Neutrophil (primary cell): ENCODE data around the gene TBC1D5.

ENCODE experiments used
- H3K27ac ChIP-seq: fragments of 200-600 bp; sonication (generic); 2 replicates; pipeline ENCODE4 v1.5.1; 2016; ENCODE audit warnings: mild to moderate bottlenecking, moderate library complexity
- H3K27me3 ChIP-seq: fragments of 200-600 bp; sonication (generic); 2 replicates; pipeline ENCODE4 v1.6.0; 2016; ENCODE audit warnings: mild to moderate bottlenecking
- H3K36me3 ChIP-seq: fragments of 200-600 bp; sonication (generic); 2 replicates; pipeline ENCODE4 v1.5.1; 2017
- H3K4me1 ChIP-seq, 2 experiments: fragments of 200-600 bp in 1 of 2; sonication (generic) in 1 of 2; 1 replicate in 1 of 2; 2 replicates in 1 of 2; pipeline versions ENCODE4 v1.5.1 to v1.6.1; 2013 to 2016; ENCODE audit warnings: low read depth in 1 of 2, low read length in 1 of 2, mild to moderate bottlenecking in 1 of 2, moderate library complexity in 1 of 2; ENCODE audit not compliant: control insufficient read depth in 1 of 2, insufficient read depth in 1 of 2
- H3K4me3 ChIP-seq, 2 experiments: fragments of 200-600 bp in 1 of 2; sonication (generic) in 1 of 2; 1 replicate in 1 of 2; 2 replicates in 1 of 2; pipeline ENCODE4 v1.5.1; 2013 to 2016; ENCODE audit warnings: low read depth in 1 of 2, low read length in 1 of 2, mild to moderate bottlenecking in 1 of 2, moderate library complexity in 1 of 2
- H3K9me3 ChIP-seq: fragments of 200-600 bp; sonication (generic); 2 replicates; pipeline ENCODE4 v1.5.1; 2016
- TF ChIP-seq, protein P1 (sequence below): fragments of 200-600 bp; sonication (generic); IDR thresholded peaks from 2 replicates; pipeline ENCODE4 v1.5.1; 2016; ENCODE audit warnings: antibody characterized with exemption

Gene TBC1D5

DNA sequence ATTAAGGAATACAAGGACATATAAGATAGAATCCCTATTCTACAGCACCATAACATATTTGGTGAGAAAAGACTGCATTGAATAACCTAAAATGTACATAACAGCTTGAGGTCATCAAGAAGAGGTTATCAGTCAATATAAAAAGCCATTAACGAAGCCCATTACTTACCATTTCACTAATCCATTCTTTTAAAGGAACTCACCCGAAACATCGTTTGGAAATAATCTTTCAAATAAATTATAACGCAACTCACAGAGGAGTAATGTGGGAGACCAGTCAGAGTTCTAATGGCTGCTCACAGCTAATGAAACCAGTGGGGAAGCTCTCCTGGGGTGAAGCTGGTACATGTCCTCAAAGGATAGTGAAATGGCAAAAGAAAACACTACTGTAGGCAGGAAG lies 188.4 kb downstream of the TBC1D5 start:
- TF ChIP-seq, protein P1, sequence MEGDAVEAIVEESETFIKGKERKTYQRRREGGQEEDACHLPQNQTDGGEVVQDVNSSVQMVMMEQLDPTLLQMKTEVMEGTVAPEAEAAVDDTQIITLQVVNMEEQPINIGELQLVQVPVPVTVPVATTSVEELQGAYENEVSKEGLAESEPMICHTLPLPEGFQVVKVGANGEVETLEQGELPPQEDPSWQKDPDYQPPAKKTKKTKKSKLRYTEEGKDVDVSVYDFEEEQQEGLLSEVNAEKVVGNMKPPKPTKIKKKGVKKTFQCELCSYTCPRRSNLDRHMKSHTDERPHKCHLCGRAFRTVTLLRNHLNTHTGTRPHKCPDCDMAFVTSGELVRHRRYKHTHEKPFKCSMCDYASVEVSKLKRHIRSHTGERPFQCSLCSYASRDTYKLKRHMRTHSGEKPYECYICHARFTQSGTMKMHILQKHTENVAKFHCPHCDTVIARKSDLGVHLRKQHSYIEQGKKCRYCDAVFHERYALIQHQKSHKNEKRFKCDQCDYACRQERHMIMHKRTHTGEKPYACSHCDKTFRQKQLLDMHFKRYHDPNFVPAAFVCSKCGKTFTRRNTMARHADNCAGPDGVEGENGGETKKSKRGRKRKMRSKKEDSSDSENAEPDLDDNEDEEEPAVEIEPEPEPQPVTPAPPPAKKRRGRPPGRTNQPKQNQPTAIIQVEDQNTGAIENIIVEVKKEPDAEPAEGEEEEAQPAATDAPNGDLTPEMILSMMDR: no peak
- Histone ChIP-seq H3K36me3 (no peaks in the 10 kb centered on the region), H3K4me1 (no peaks in the 10 kb centered on the region), H3K4me3 (no peak overlapping the region), H3K9me3 (no peaks in the 10 kb centered on the region), H3K27ac (no peak overlapping the region), H3K27me3 (no peaks in the 10 kb centered on the region)

GRCh38 chr3:17553080-17553479 lies 189.4 kb downstream of the TBC1D5 start:
- H3K27ac ChIP-seq: no peak overlapping the region
- H3K9me3 ChIP-seq: no peaks in the 10 kb centered on the region
- no peaks in the 10 kb centered on the region for H3K4me1 ChIP-seq
- no peaks in the 10 kb centered on the region for H3K36me3 ChIP-seq
- TF ChIP-seq, protein P1: no peak
- no peak overlapping the region for H3K4me3 ChIP-seq
- H3K27me3 ChIP-seq: no peaks in the 10 kb centered on the region

DNA sequence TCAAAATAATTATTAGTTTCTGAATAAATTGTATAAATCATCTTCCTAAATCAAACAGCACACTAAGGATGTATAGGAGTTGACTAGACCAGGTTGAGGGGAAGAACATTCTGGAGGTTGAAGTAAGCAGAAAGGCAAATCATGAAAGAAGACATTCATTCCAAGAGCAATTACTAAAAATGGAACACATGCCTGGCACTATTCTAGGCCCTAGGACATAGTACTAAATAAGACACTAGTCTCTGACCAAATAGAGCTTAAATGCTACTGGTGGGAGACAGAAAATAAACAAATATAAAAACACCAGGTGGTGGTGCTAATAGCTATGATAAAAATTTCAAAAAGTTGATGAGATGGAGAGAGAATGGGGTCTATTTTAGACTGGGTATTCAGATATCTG lies 190.1 kb downstream of the TBC1D5 start:
- H3K27me3 ChIP-seq: no peaks in the 10 kb centered on the region
- no peaks in the 10 kb centered on the region for H3K9me3 ChIP-seq
- no peaks in the 10 kb centered on the region for H3K4me1 ChIP-seq
- H3K4me3 ChIP-seq: no peak overlapping the region
- H3K36me3 ChIP-seq: no peaks in the 10 kb centered on the region
- TF ChIP-seq, protein P1: no peak
- no peak overlapping the region for H3K27ac ChIP-seq

DNA sequence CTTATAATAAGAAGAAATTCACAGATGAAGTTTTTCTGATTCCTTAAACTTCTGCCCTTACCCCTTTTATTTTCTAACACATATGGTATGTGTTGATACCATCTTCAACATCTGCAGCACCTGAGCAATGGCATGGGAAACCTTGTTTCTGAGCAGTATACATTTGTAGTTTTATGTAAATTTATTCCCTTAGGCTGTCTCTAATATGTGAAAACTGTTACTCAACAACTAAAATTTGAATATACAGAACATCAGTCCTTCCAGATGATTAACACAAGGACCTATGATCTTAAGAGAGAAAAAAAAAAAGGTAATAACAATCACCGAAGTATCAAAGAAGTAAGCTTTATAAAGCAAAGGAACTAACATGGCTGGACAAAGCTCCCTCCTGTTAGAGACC lies 190.5 kb downstream of the TBC1D5 start:
- H3K27me3 ChIP-seq: no peaks in the 10 kb centered on the region

DNA sequence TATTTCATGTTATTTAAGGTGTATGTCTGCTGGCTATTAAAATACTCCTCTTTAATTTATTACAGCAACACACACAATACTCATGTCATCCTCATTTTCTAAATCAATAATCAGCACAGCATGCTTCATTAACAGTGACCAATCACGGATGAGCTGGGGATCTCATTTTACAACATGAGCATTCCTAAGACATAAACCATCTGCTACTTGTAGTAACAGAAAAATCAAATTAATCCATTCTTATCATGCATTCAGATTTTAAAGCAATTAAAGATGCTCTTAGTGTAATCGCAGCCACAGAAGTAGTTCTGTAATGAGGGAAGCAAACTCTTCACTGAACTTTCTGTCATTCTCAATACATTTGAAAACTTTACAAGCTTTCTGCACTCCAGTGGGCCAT lies 191.1 kb downstream of the TBC1D5 start:
- no peaks in the 10 kb centered on the region for H3K27me3 ChIP-seq
- TF ChIP-seq, protein P1: no peak
- no peaks in the 10 kb centered on the region for H3K9me3 ChIP-seq
- no peak overlapping the region for H3K4me3 ChIP-seq
- no peaks in the 10 kb centered on the region for H3K36me3 ChIP-seq
- H3K4me1 ChIP-seq: no peaks in the 10 kb centered on the region
- H3K27ac ChIP-seq: no peak overlapping the region

More for the DNA sequence above, 190.5 kb downstream of the TBC1D5 start:
- no peaks in the 10 kb centered on the region for H3K4me1 ChIP-seq
- no peaks in the 10 kb centered on the region for H3K36me3 ChIP-seq
- H3K4me3 ChIP-seq: no peak overlapping the region
- H3K9me3 ChIP-seq: no peaks in the 10 kb centered on the region
- TF ChIP-seq, protein P1: no peak
- no peak overlapping the region for H3K27ac ChIP-seq

DNA sequence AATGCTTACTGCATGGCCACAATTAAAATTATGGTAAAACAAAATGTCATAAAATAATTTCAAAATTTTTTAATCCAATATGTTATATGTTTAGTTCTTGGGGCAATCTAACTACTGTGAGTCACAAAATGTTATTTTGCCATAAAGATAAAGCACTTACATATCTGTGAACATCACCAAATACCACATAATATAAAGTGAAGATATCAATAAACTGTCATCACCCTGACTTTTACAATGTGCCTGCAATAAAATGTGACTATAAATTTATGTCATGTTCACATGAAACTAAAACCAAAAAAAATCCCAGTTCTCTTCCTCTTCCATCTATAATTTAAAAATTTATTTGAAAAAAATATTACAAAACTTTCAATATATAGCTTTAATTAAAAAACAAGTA lies 191.8 kb downstream of the TBC1D5 start:
- no peak overlapping the region for H3K4me3 ChIP-seq
- TF ChIP-seq, protein P1: no peak
- H3K4me1 ChIP-seq: no peaks in the 10 kb centered on the region
- H3K27ac ChIP-seq: no peak overlapping the region
- no peaks in the 10 kb centered on the region for H3K36me3 ChIP-seq
- no peaks in the 10 kb centered on the region for H3K27me3 ChIP-seq
- H3K9me3 ChIP-seq: no peaks in the 10 kb centered on the region
